NB4 (cell line): Measurements from ENCODE around the gene CNGB1.

Source experiments
- DNase-seq: peaks from one replicate; pipeline ENCODE4 v3.0.0; 2010; ENCODE audit warnings: low read depth
- H3K4me3 ChIP-seq: one replicate; pipeline ENCODE4 v1.5.1; 2011; ENCODE audit warnings: mild to moderate bottlenecking, low read depth, low read length, moderate library complexity
- CTCF ChIP-seq: IDR thresholded peaks from one replicate; pipeline ENCODE4 v1.5.1; 2012; ENCODE audit warnings: low read depth, low read length
- MAX ChIP-seq: IDR thresholded peaks from 2 replicates; pipeline ENCODE4 v1.6.1; 2011; ENCODE audit warnings: low read depth, low read length
- MYC ChIP-seq: IDR thresholded peaks from 2 replicates; pipeline ENCODE4 v1.6.1; 2011; ENCODE audit warnings: low read depth, low read length
- POLR2A ChIP-seq: IDR thresholded peaks from 2 replicates; pipeline ENCODE4 v1.6.1; 2011; ENCODE audit warnings: mild to moderate bottlenecking; ENCODE audit not compliant: insufficient read length; ENCODE audit errors: extremely low read depth

CNGB1 gene

GRCh38 chr16:57901480-57902069, 69.4 kb downstream of the CNGB1 start:
- DNase-seq = no peak
- no peak overlapping the region for H3K4me3 ChIP-seq
- no peak for TF ChIP-seq POLR2A
- TF ChIP-seq MYC = no peak
- no peak for TF ChIP-seq MAX
- TF ChIP-seq CTCF = no peak

GRCh38 chr16:57900796-57901479, 70.0 kb downstream of the CNGB1 start:
- no peak overlapping the region for H3K4me3 ChIP-seq
- no peak for TF ChIP-seq MYC
- TF ChIP-seq CTCF = no peak
- TF ChIP-seq MAX = no peak
- no peak for TF ChIP-seq POLR2A
- DNase-seq = no peak

- TF ChIP-seq POLR2A (no peak), MYC (peak; percentile 80), CTCF (peak; percentile 94), MAX (peak; percentile 96)
- peak; percentile 84 for DNase-seq
- H3K4me3 ChIP-seq = no peak overlapping the region
Measured at GRCh38 chr16:57899771-57900661, 70.9 kb downstream of the CNGB1 start.

GRCh38 chr16:57898961-57899360, 72.0 kb downstream of the CNGB1 start:
- no peak for DNase-seq
- TF ChIP-seq POLR2A (no peak), CTCF (no peak), MAX (no peak), MYC (no peak)
- no peak overlapping the region for H3K4me3 ChIP-seq

GRCh38 chr16:57897996-57898395, 72.9 kb downstream of the CNGB1 start:
- no peak for DNase-seq
- TF ChIP-seq POLR2A (no peak), MYC (no peak), CTCF (no peak)
- H3K4me3 ChIP-seq = no peak overlapping the region
